ENCODE measurements around the gene TMEM235. TPM values are rescaled to one million over a fixed set of nuclear protein-coding genes. Genes with fewer than 3 reads are reported as not detected.
"Not testable (repeated sequence)": the region's sequence is repeated elsewhere in the genome, so short reads cannot be mapped to it uniquely, and the experiment has no call there.

The TMEM235 gene
- total RNA-seq, 1 experiment from 2014 or later: not detected

DNA sequence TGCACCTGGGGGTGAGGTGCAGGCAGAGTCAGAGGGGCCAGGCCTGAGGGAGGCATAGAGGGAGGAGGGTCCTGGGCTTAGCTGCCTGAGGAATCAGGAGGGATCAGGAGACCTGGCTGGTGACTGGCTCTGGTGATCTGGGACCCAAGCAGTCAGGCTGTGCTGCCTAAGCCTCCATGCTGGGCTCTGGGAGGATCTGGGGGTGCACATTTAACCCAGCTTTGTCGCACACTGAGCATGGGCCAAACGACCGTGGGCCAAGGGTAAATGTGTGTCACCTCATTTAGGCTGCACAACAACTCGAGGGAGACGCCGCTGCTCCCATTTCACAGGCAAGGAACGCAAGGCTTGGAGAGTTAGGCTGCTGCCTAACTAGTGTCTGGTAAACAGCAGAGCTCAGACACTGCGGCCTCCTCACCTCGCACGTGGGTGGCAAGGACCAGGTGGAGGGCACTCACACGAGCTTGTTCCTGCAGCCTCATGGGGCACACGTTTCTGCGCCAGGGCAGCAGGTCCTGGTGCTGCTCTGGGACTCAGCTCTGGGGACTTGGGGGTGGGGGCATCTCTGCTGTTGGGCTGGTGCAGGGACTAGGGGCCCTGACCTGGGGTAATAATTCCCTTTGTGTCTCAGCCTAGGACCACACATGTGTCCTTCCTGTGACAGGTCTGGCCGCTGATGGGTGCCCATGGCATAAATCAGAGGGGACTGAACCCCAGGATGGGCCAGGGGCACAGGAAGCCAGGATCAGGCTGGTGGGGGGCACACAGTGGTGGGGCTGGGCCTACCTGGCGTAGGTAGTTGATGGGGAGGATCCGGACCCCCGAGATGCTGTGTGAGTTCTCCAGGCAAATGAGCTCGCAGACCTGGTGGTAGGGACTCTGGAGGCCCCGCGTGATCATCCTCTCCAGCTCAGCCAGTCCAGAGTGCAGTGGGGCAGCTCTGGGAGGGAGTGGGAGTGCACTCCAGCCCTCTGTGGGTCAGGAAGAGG lies 18.7 kb downstream of the TMEM235 start:
- in situ Hi-C loops (cut with HindIII; ENCODE audit: low pct_unique_long_range_greater_than_20kb, low sequenced_read_pairs): no loop called here
- DNase-seq (ENCODE audit: low read depth, low spot score): no peak

DNA sequence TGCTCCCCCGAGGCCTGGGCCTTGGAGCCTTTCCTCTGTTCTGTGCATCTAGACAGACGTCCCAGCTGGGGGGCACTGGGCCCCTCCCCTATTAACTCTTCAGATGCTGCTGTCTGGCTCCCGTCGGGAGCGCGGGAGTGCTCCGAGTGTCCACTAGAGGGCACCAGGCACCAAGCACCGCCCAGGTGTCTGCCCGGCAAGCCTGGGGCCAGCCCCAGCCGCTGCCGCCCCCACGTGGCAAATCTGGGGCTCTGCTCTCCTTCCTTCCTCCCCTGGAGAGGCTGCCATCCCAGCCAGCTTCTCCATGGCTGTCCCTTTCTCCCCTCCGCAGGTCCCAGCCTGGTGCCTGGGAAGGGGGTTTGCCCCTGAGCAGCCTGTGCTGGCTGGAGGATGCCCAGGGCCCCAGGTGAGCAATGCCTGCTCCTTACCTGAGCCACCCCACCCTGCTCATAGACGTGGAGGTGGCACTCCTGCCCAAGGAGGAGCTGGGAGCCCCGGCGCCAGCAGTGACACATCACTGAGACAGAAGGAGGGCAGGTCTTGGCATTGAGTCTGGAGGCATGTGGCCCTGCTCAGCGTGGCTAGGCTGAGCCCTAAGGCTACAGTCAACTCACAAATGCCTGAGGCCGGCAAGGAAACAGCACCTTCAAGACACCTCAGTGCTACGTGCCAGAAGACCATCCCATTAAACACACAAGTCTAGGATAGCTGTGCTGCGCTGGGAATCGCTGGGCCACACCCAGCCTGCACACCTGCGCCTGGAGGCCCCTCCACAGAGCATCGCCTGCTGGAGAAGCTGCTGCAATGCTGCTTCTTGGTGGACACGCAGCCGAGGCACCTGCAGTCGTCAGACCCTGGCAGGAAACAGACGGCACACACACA lies 19.7 kb downstream of the TMEM235 start:
- DNase-seq (ENCODE audit: low read depth, low spot score): peak; percentile 96
- in situ Hi-C loops (cut with HindIII; ENCODE audit: low pct_unique_long_range_greater_than_20kb, low sequenced_read_pairs): no loop called here

DNA sequence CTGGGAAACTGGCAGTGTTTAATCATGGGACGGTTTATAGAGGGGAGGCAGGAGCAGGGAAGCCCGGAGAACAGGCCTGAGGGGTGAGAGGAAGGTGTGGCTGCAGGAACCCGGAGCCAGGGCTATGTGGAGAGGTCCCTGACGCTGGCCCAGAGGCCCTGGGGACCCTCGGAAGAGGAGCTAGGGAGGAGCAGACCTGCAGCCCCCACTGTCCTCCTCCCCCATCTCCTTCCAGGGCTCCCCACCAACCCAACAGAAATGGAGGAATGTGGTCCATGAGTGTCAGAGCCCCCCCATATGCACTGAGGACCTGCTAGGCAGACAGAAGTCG lies 20.3 kb downstream of the TMEM235 start:
- in situ Hi-C loops (cut with HindIII; ENCODE audit: low pct_unique_long_range_greater_than_20kb, low sequenced_read_pairs): no loop called here
- no peak for DNase-seq (ENCODE audit: low read depth, low spot score)

DNA sequence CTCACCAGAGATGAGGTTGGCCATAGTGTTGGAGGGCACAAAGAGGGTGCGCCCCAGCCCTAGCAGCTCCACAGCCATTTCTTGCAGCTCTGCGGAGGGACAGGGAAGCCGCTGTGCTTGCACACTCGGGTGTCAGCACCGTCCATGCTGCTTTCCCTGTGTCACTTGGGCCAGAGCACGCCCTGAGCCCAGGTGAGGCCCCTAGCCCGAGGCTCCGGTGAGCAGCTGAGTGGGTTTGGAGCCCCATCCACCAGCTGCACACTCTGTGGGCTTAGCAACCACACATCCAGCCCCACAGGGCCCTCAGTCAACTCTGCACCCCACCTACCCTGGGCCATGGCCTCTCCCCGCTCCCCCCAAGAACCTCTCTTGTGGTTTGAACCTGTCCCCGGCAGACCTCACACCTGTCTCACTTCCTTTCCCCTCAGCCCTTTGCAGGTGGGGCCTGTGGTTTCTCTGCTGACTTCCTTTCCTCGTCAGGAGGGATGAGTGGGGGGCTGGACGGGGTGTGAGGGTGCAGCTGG lies 20.7 kb downstream of the TMEM235 start:
- DNase-seq (ENCODE audit: low read depth, low spot score): no peak
- in situ Hi-C loops (cut with HindIII; ENCODE audit: low pct_unique_long_range_greater_than_20kb, low sequenced_read_pairs): no loop called here

DNA sequence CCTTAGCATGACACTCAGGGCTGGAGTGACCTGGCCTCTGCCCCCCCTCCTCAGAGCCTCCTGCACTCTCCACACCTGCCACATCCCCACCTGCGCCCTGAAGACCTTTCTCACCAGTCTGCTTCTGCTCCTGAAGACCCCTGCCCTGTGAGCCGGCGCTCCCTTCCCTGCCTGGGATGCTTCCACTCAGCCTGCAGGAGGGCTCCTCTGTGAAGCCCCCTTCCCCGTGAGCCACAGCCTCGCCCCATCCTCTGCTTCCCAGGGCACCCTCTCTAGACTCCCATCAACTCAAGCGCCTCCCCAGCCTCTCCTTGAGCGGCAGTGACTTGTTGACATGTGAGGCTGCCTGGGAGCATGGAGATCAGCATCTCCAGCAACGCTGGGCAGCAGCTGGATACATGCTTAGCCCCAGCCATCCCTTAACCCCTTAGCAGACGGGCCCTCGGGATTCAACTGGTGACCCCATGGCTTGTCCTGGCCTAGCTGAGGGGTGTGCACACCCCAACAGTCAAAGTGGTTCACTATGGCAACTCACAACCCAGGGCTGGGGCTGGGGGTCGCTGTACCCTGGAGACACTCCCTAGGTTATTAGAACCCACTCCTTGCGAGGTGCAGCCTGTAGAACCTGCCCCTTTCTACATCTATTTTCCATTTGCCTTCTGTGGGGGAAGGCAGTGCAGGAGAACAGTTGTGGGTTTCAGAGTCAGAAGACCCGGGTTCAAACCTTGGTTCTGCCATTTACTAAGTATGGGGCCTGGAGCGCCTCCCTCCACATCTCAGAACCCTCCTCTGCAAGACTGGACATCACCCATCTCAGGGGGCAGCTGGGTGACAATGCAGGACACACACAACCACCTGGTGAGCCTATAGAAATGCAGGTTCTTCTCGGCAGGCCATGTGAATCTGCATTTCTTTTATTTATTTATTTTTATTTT lies 21.5 kb downstream of the TMEM235 start:
- no peak for DNase-seq (ENCODE audit: low read depth, low spot score)
- in situ Hi-C loops (cut with HindIII; ENCODE audit: low pct_unique_long_range_greater_than_20kb, low sequenced_read_pairs): no loop called here

DNA sequence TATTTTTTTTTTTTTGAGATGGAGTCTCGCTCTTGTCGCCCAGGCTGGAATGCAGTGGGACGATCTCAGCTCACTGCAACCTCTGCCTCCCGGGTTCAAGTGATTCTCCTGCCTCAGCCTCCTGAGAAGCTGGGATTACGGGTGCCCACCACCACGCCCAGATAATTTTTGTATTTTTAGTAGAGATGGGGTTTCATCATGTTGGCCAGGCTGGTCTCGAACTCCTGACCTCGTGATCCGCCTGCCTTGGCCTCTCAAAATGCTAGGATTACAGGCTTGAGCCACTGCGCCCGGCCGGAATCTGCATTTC lies 22.2 kb downstream of the TMEM235 start:
- in situ Hi-C loops (cut with HindIII; ENCODE audit: low pct_unique_long_range_greater_than_20kb, low sequenced_read_pairs): not testable (repeated sequence)

DNA sequence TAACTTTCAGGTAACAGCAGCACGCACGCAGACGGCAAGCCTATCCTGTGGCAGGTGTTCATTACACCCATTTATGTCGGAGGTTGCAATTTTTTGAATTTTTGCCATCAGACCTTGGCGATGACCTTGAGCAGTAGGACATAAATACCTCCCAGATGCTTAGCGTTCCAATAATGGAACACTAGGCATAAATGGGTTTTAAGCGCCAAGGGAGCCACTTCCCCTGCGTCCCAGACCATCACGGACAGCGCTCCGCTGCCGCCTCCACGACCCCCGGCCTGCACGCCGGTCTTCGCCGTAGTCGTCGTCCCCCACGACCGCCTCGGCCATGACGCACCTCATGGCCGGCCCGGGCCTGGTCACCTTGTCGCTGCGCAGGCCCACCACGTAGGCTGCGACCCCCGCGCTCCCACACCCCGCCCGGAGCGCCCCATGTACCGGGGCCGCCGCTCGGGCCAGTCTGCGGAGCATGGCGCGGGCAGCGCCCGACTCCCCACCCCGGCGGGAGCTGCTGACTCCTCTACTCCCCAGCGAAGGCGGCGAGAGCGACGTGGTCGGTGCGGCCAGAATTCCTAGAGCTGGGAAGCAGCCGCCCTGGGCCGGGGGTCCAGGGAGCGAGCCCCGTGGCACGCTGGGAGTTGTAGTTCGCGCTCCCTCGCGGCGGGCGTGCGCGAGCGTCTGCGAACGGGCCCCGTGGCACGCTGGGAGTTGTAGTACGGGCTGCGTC lies 22.7 kb downstream of the TMEM235 start:
- in situ Hi-C loops (cut with HindIII; ENCODE audit: low pct_unique_long_range_greater_than_20kb, low sequenced_read_pairs): no loop called here

More for the DNA sequence above, 22.2 kb downstream of the TMEM235 start:
- not testable (repeated sequence) for DNase-seq (ENCODE audit: low read depth, low spot score)

DNA sequence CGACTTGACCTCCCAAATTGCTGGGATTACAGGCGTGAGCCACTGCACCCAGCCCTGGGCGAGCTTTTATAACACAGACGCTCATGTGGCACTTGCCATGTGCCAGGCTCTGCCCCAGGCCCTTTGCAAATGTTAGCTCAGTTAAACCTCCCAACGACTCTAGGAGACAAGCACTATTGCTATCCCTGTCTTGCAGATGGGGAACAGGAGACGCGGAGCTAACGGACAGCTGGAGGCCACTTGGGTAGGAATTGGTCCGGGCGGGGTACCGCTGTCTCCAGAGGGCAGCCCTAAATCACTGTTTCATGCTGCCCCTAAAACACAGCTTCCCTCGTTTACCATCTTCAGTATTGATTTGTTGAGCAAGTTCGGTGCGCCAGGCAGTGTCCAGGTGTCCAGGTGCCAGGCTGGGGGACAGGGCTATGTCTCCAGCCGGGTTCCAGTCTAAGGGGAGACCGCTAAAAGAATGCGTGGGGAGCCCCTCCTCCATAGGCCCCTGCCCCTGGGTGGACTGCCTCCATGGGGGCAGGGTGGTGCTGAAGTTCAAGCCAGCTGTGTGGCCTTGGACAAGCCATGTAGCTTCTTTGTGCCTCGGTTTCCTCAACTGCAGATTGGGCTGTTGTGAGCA lies 23.7 kb downstream of the TMEM235 start:
- in situ Hi-C loops (cut with HindIII; ENCODE audit: low pct_unique_long_range_greater_than_20kb, low sequenced_read_pairs): no loop called here
- DNase-seq (ENCODE audit: low read depth, low spot score): no peak

More for the DNA sequence above, 22.7 kb downstream of the TMEM235 start:
- peak; percentile 95 for DNase-seq (ENCODE audit: low read depth, low spot score)

DNA sequence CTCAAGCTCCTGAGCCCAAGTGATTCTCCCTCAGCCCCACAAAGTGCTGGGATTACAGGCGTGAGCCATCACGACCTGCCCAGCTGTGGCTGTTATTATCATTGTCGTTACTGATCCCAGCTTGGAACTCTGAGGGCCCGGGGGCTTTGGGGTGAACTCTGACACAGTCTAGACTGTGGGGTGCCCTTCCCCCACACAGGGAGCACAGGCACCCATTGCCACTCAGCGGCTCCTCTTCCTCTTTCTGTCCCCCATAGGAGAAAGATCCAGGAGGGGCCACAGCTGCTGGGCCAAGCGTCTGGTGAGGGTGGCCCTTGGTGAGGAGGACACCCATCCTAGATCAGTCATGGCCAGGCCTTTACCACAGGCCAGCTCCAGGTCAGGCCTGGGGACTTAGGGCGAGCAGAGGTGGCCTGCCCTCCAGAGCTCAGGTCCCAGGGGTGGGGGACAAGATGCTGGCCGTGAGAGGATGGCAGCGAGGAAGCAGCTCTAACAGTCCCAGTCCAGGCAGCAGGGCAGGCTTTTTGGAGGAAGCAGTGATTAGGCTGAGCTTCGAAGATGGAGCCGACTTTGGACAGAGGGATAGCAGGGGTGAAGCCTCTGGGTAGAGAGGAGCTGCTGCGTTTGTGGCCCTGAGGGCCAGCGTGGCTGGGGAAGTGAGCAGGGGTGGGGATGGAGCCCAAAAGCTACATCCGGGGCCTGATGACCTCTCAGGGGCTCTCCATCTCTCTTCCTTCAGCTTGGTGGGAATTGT lies 24.7 kb downstream of the TMEM235 start:
- no peak for DNase-seq (ENCODE audit: low read depth, low spot score)
- in situ Hi-C loops (cut with HindIII; ENCODE audit: low pct_unique_long_range_greater_than_20kb, low sequenced_read_pairs): no loop called here

DNA sequence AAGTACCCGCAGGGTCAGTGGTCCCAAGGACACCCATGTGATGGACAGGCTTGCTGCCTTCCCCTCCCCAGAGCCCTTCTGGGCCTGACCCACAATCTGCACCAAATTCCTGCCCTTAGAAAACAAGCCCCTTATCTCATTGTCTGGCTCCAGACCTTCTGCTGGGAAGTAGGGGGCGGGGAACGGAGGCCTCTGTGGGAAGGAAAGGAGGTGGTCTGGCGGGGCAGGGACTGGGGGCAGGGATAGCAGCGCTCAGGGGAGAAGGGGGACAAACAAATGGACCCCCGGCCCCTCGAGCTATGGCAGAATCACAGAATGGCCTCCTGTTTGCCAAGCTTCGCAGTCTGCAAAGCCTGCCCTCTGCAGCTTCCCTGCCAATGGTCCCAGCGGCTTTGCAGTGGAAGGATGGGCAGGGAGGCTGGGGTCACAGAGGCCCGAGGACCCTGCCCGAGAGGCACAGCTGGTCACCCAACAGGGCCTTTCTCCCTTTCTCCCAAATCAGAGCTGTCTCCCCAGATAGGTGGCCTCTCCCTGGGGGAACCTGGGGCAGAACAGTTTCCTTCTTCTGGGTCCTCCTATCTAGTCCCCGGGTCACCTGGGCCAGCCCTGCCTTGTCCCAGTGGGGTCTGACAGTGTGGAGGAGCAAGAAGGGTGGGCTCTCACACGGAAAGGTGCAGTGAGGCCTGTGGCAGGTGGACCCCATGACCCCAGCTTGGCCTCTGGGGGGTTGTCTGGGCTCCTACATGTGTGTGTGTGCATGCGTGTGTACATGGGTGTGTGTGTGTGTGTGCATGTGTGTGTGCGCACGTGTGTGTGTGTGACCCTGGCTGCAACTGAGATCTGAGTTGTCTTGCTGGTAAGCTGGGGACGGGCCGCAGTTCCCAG lies 25.5 kb downstream of the TMEM235 start:
- in situ Hi-C loops (cut with HindIII; ENCODE audit: low pct_unique_long_range_greater_than_20kb, low sequenced_read_pairs): no loop called here
- no peak for DNase-seq (ENCODE audit: low read depth, low spot score)

DNA sequence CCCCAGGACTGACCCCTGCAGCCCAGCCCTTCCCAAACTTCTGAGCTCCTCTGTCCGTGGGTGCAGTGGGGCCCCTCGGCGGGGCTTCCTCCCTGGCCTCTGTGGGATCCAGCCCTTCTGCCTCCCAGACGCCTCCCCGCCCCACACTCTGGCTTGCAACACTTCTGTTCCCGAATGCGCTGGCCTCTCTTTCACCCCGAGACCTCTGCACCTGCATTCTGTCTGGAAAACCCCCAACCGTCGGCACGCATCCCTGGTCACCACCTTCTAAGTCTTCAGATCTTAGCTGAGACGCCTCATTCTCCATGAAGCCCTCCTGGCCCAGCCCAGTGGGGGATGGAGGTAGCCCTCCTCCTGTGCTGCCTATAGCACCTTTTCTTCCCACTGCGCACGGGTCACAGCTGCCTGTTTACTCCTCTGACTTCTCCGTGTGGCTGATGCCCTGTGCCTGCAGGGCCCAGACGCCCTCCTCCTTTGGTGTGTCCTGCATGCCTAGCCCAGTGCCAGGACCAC lies 26.4 kb downstream of the TMEM235 start:
- DNase-seq (ENCODE audit: low read depth, low spot score): no peak
- in situ Hi-C loops (cut with HindIII; ENCODE audit: low pct_unique_long_range_greater_than_20kb, low sequenced_read_pairs): no loop called here

DNA sequence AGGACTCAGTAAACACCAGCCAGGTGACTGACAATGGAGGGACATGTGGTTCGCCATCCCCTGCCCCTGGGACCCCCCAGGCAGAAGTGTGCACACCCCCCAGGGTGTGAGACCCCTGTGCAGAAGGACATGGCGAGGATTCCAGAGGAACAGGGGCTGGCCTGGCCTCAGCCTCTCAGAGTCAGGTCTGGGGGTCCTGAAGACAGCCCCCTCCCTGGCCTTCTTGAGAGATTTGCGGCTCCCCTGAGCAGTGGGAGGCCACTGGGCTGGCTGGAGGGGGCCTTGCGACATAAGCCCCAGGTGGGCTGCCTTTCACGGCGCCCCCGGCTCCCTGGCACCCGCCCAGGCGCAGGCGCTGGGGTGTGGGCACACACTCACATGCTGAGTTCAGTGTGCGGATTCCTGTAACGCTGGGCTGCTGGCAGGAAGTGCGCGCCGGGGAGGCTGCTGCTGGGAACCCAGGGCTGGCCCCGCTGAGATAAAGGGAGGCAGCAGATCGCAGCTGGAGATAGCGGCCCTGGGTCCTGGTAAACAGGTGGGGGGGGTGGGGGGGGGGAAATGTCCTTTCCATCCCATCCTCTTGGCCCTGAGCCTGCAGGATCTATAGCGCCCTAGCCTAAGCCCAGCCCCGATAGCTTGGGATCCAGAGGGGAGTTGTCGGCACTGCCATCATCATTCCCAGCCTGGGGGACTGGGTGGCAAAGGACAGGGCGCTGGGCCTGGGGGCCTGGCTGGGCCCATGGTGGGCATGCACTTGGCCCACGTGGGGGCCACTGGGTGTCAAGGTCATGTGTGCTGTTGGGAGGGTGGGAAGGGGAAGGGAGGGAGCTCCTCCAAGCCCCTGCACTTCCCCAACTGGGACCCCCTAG lies 27.1 kb downstream of the TMEM235 start:
- no peak for DNase-seq (ENCODE audit: low read depth, low spot score)
- in situ Hi-C loops (cut with HindIII; ENCODE audit: low pct_unique_long_range_greater_than_20kb, low sequenced_read_pairs): no loop called here

DNA sequence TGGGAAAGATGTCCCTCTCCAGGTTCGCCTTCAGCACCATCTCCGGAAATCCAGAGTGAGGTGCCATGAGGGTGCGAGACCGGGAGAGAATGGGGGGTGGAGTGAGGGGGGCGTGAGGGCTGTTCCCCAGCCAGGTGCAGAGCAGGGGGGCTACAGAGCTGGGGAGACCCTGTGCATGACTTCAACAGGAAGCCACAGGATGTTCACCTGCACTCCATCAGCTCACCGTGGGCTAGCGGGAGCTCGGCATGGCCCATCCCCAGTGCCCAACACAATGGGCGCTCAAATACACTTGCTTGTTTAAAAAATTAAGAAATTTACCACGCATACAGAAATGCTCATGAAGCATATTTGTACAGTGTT lies 27.7 kb downstream of the TMEM235 start:
- in situ Hi-C loops (cut with HindIII; ENCODE audit: low pct_unique_long_range_greater_than_20kb, low sequenced_read_pairs): no loop called here
- DNase-seq (ENCODE audit: low read depth, low spot score): no peak

All from SK-MEL-5 (cell line).